ENCODE results near the gene PTCH1. TPM values are rescaled to one million over a fixed set of nuclear protein-coding genes. Genes with fewer than 3 reads are reported as not detected.

PTCH1 gene
- polyA plus RNA-seq, 1 donor (not counting 4 experiments of a cell fraction or from before 2014, with no cell fraction given), result 1.7 TPM

DNA sequence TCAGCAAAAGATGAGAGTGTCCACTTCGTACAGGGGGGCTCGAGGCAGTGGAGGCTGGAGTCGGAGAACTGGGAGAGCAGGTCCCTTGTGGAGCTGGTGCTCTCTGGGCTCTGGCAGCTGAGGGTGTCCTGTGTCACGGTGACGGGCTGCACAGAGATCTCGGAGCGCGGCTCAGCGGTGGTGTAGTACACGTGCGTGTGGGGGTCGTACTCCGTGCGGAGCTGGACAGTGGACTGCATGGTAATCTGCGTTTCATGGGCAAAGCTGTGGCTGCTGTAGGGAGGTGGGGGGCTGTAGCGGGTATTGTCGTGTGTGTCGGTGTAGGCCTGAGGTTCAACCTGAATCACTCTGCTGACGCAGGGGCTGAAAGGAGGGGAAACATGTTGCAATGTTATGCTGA, 48.0 kb downstream of the PTCH1 start:
- DNase-seq (ENCODE audit: low read depth, low spot score) (no peak), FAIRE-seq (no peak)
- H3K4me2 ChIP-seq (ENCODE audit: control insufficient read depth, extremely low read depth, insufficient read depth, low read depth, low read length), result no peak overlapping the region
- H3K79me2 ChIP-seq (ENCODE audit: control insufficient read depth, insufficient read depth, low read length), result no peaks in the 10 kb centered on the region
- no peaks in the 10 kb centered on the region for H3K9me3 ChIP-seq (ENCODE audit: control insufficient read depth, low read depth, low read length)
- no peaks in the 10 kb centered on the region for H3K4me1 ChIP-seq (ENCODE audit: control insufficient read depth, extremely low read depth, insufficient read depth, low read length)
- no peak overlapping the region for H2AFZ ChIP-seq (ENCODE audit: control insufficient read depth, low read length)
- H3K9me1 ChIP-seq (ENCODE audit: control insufficient read depth, extremely low read depth, insufficient read depth, low read length), result no peaks in the 10 kb centered on the region
- peaks cover 7 to 8% of the 10 kb centered on the region in 2 experiments for H3K36me3 ChIP-seq (ENCODE audit: control insufficient read depth in 2 of 2, extremely low read depth in 1 of 2, insufficient read depth in 2 of 2, low read length in 2 of 2)
- TF ChIP-seq CTCF (optimal IDR thresholded peaks at IDR 0.05 in 1 of 3, IDR thresholded peaks at IDR 0.05 in 1 of 3, conservative IDR thresholded peaks at IDR 0.05 in 1 of 3; ENCODE audit: extremely low read depth in 1 of 3, insufficient read depth in 2 of 3, low read length in 3 of 3) (no peak), EZH2 (IDR thresholded peaks at IDR 0.05; ENCODE audit: low read length) (no peak)
- H4K20me1 ChIP-seq (ENCODE audit: control insufficient read depth, extremely low read depth, insufficient read depth, low read length), result no peaks in the 10 kb centered on the region
- dilution Hi-C loops (cut with MboI; ENCODE audit: extremely low pct_ligation_motif_present, low sequenced_read_pairs), result no loop called here
- no peak overlapping the region for H3K4me3 ChIP-seq (ENCODE audit: control insufficient read depth in 2 of 3, extremely low read depth in 1 of 3, insufficient read depth in 2 of 3, low read depth in 1 of 3, low read length in 3 of 3)
- H3K27me3 ChIP-seq (ENCODE audit: control insufficient read depth, extremely low read depth, insufficient read depth, low read length), result no peaks in the 10 kb centered on the region
- H3K27ac ChIP-seq (ENCODE audit: control insufficient read depth, insufficient read depth, low read length), result no peak overlapping the region
- H3K9ac ChIP-seq (ENCODE audit: control insufficient read depth, extremely low read depth, insufficient read depth, low read length), result no peak overlapping the region

- Histone ChIP-seq H3K27me3 (ENCODE audit: control insufficient read depth, extremely low read depth, insufficient read depth, low read length) (no peaks in the 10 kb centered on the region), H3K9me1 (ENCODE audit: control insufficient read depth, extremely low read depth, insufficient read depth, low read length) (no peaks in the 10 kb centered on the region), H4K20me1 (ENCODE audit: control insufficient read depth, extremely low read depth, insufficient read depth, low read length) (no peaks in the 10 kb centered on the region), H3K27ac (ENCODE audit: control insufficient read depth, insufficient read depth, low read length) (no peak overlapping the region), H3K9me3 (ENCODE audit: control insufficient read depth, low read depth, low read length) (no peaks in the 10 kb centered on the region), H3K9ac (ENCODE audit: control insufficient read depth, extremely low read depth, insufficient read depth, low read length) (no peak overlapping the region), H3K4me2 (ENCODE audit: control insufficient read depth, extremely low read depth, insufficient read depth, low read depth, low read length) (no peak overlapping the region), H3K79me2 (ENCODE audit: control insufficient read depth, insufficient read depth, low read length) (no peaks in the 10 kb centered on the region), H3K4me1 (ENCODE audit: control insufficient read depth, extremely low read depth, insufficient read depth, low read length) (peaks cover 13% of the 10 kb centered on the region), H2AFZ (ENCODE audit: control insufficient read depth, low read length) (no peak overlapping the region), H3K36me3 (ENCODE audit: control insufficient read depth in 2 of 2, extremely low read depth in 1 of 2, insufficient read depth in 2 of 2, low read length in 2 of 2) (peaks cover 7 to 9% of the 10 kb centered on the region in 2 experiments), H3K4me3 (ENCODE audit: control insufficient read depth in 2 of 3, extremely low read depth in 1 of 3, insufficient read depth in 2 of 3, low read depth in 1 of 3, low read length in 3 of 3) (no peak overlapping the region)
- DNase-seq (ENCODE audit: low read depth, low spot score) (no peak), FAIRE-seq (no peak)
- dilution Hi-C loops (cut with MboI; ENCODE audit: extremely low pct_ligation_motif_present, low sequenced_read_pairs), result no loop called here
- TF ChIP-seq CTCF (optimal IDR thresholded peaks at IDR 0.05 in 1 of 3, IDR thresholded peaks at IDR 0.05 in 1 of 3, conservative IDR thresholded peaks at IDR 0.05 in 1 of 3; ENCODE audit: extremely low read depth in 1 of 3, insufficient read depth in 2 of 3, low read length in 3 of 3), result no peak
- TF ChIP-seq EZH2 (IDR thresholded peaks at IDR 0.05; ENCODE audit: low read length), result no peak
Observed at GRCh38 chr9:95465115-95465514, 51.7 kb downstream of the PTCH1 start.

Data from keratinocyte (primary cell).